Mesenchymal stem cell (in vitro differentiated cells and primary cell): ENCODE results near the gene ADAMTS18.

ENCODE experiments used
- DNase-seq: peaks from one replicate; pipeline ENCODE4 v3.0.0-alpha.2; 2013
- H2AFZ ChIP-seq: one replicate; pipeline ENCODE4 v1.6.1; 2013; ENCODE audit warnings: low read depth, mild to moderate bottlenecking, control low read depth, inconsistent platforms, low read length, moderate library complexity
- H2AK5ac ChIP-seq: 2 replicates; pipeline ENCODE4 v1.6.1; 2013; ENCODE audit warnings: low read length, moderate library complexity, mild to moderate bottlenecking, inconsistent platforms; ENCODE audit not compliant: severe bottlenecking
- H2BK120ac ChIP-seq: one replicate; pipeline ENCODE4 v1.6.1; 2013; ENCODE audit warnings: low read depth, mild to moderate bottlenecking, inconsistent platforms, low read length, moderate library complexity
- H2BK12ac ChIP-seq, 2 experiments: one replicate each; pipeline ENCODE4 v1.6.1; 2013; ENCODE audit warnings: inconsistent platforms in 2 of 2, low read length in 2 of 2, mild to moderate bottlenecking in 2 of 2, moderate library complexity in 2 of 2, control low read depth in 1 of 2
- H2BK15ac ChIP-seq: one replicate; pipeline ENCODE4 v1.6.1; 2013; ENCODE audit warnings: mild to moderate bottlenecking, low read depth, inconsistent platforms; ENCODE audit not compliant: poor library complexity, severe bottlenecking
- H2BK5ac ChIP-seq: 2 replicates; pipeline ENCODE4 v1.6.1; 2013; ENCODE audit warnings: low read depth, mild to moderate bottlenecking, low read length, control low read depth, inconsistent platforms; ENCODE audit not compliant: poor library complexity, severe bottlenecking
- H3K14ac ChIP-seq, 2 experiments: one replicate each; pipeline ENCODE4 v1.6.1; 2013; ENCODE audit warnings: inconsistent platforms in 2 of 2, low read length in 2 of 2, control low read depth in 1 of 2, mild to moderate bottlenecking in 1 of 2, moderate library complexity in 1 of 2
- H3K18ac ChIP-seq, 2 experiments: one replicate each; pipeline ENCODE4 v1.6.1; 2013; ENCODE audit warnings: inconsistent platforms in 2 of 2, low read length in 2 of 2, control low read depth in 1 of 2, low read depth in 1 of 2, mild to moderate bottlenecking in 1 of 2
- H3K23ac ChIP-seq, 2 experiments: one replicate each; pipeline ENCODE4 v1.6.1; 2013; ENCODE audit warnings: inconsistent platforms in 2 of 2, low read length in 2 of 2, mild to moderate bottlenecking in 2 of 2, moderate library complexity in 2 of 2, control low read depth in 1 of 2
- H3K27ac ChIP-seq: 2 replicates; pipeline ENCODE4 v1.5.1; 2013; ENCODE audit warnings: mild to moderate bottlenecking, moderate library complexity, low read length, control low read depth, inconsistent platforms; ENCODE audit not compliant: poor library complexity, severe bottlenecking
- H3K27me3 ChIP-seq, 2 experiments: 2 replicates each; pipeline versions ENCODE4 v1.6.1 to v1.7.0; 2013; ENCODE audit warnings: low read length in 2 of 2, mild to moderate bottlenecking in 2 of 2, moderate library complexity in 2 of 2, control low read depth in 1 of 2, inconsistent platforms in 1 of 2; ENCODE audit not compliant: control insufficient read depth in 1 of 2, insufficient read depth in 1 of 2
- H3K36me3 ChIP-seq, 2 experiments: 2 replicates each; pipeline versions ENCODE4 v1.6.1 to v1.7.0; 2013; ENCODE audit warnings: low read length in 2 of 2, control low read depth in 1 of 2, inconsistent platforms in 1 of 2, low read depth in 1 of 2, mild to moderate bottlenecking in 1 of 2; ENCODE audit not compliant: insufficient read depth in 2 of 2, control insufficient read depth in 1 of 2
- H3K4ac ChIP-seq, 2 experiments: one replicate each; pipeline ENCODE4 v1.6.1; 2013; ENCODE audit warnings: inconsistent platforms in 2 of 2, low read length in 2 of 2, mild to moderate bottlenecking in 2 of 2, moderate library complexity in 2 of 2, control low read depth in 1 of 2, low read depth in 1 of 2
- H3K4me1 ChIP-seq: 2 replicates; pipeline ENCODE4 v1.6.1; 2013; ENCODE audit warnings: low read depth, low read length, control low read depth; ENCODE audit not compliant: control insufficient read depth, insufficient read depth
- H3K4me2 ChIP-seq: 2 replicates; pipeline ENCODE4 v1.6.1; 2013; ENCODE audit warnings: low read length, mild to moderate bottlenecking, inconsistent platforms; ENCODE audit not compliant: poor library complexity, severe bottlenecking
- H3K4me3 ChIP-seq, 2 experiments: 2 replicates each; pipeline versions ENCODE4 v1.5.1 to v1.7.0; 2013; ENCODE audit warnings: low read length in 2 of 2, mild to moderate bottlenecking in 2 of 2, control low read depth in 1 of 2, low read depth in 1 of 2; ENCODE audit not compliant: insufficient read depth in 1 of 2
- H3K79me1 ChIP-seq: replicated peaks from 2 replicates; pipeline ENCODE4 v1.6.1; 2013; ENCODE audit warnings: mild to moderate bottlenecking, control low read depth, low read length, inconsistent platforms; ENCODE audit not compliant: poor library complexity, severe bottlenecking
- H3K9ac ChIP-seq: 2 replicates; pipeline ENCODE4 v1.7.0; 2013; ENCODE audit warnings: mild to moderate bottlenecking, low read length, moderate library complexity
- H3K9me3 ChIP-seq: 2 replicates; pipeline ENCODE4 v1.7.0; 2013; ENCODE audit warnings: mild to moderate bottlenecking, low read length; ENCODE audit not compliant: control insufficient read depth
- H4K8ac ChIP-seq: one replicate; pipeline ENCODE4 v1.6.1; 2013; ENCODE audit warnings: inconsistent platforms, mild to moderate bottlenecking, low read length, moderate library complexity
- H4K91ac ChIP-seq: one replicate; pipeline ENCODE4 v1.6.1; 2013; ENCODE audit warnings: mild to moderate bottlenecking, low read length, inconsistent platforms
- WGBS: methylation state at CpG from one replicate; pipeline ENCODE4 v1.1.7; 2013; ENCODE audit warnings: mixed read lengths; 5-methylcytosine and 5-hydroxymethylcytosine counted together

The ADAMTS18 gene

GRCh38 chr16:77331043-77331442 is 103.8 kb downstream of the ADAMTS18 start:
- H3K4me2 ChIP-seq, result no peak overlapping the region
- H3K36me3 ChIP-seq, result no peaks in the 10 kb centered on the region
- no peak overlapping the region for H4K8ac ChIP-seq
- H2BK15ac ChIP-seq, result no peak overlapping the region
- no peak for DNase-seq
- H3K27me3 ChIP-seq, result no peaks in the 10 kb centered on the region
- H3K14ac ChIP-seq, result no peak overlapping the region
- H3K23ac ChIP-seq, result no peak overlapping the region
- H2BK120ac ChIP-seq, result no peak overlapping the region
- peaks cover 3% of the 10 kb centered on the region for H3K4me1 ChIP-seq
- no peaks in the 10 kb centered on the region for H3K9me3 ChIP-seq
- no peak overlapping the region for H4K91ac ChIP-seq
- no peak overlapping the region for H2AK5ac ChIP-seq
- no peak overlapping the region for H3K4me3 ChIP-seq
- H2BK12ac ChIP-seq, result no peak overlapping the region
- H3K79me1 ChIP-seq, result no peaks in the 10 kb centered on the region
- no peak overlapping the region for H2BK5ac ChIP-seq
- no peak overlapping the region for H3K4ac ChIP-seq
- H3K27ac ChIP-seq, result no peak overlapping the region
- no peak overlapping the region for H2AFZ ChIP-seq
- H3K9ac ChIP-seq, result no peak overlapping the region
- no peak overlapping the region for H3K18ac ChIP-seq

DNA sequence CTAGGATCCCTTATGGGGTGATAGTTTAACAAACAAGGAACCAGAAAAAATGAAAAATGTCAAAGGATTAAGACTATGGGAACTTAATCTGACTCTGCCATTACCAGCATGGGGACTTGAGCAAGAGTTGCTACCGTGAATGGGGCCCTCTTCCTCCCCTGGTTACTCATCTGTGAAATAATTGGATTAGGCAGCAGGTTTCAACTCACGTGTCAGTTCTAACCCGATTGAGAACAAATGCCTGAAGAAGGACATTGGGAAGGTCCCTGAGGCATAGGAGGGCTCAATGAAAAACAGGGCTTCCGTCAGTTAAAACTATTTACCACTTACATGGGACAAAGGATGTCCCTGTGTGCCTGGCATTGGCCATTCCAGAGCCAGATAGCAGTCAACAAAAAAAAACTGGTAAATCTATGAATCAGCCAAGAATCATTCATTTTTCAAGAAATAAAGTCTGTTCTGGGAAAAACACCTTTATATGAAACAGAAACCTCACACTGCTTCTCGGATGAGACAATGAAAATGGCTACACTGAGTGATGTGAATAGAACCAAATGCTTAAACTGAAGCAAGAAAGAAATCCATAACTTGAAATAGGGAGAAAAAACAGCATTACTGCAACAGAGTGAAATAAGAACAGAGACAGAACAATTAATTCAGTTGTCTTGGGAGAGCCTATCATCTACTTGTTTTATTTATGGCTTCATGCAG is 104.3 kb downstream of the ADAMTS18 start:
- H2AK5ac ChIP-seq, result no peak overlapping the region
- no peak overlapping the region for H3K27ac ChIP-seq
- H3K9me3 ChIP-seq, result no peaks in the 10 kb centered on the region
- H3K4me1 ChIP-seq, result no peaks in the 10 kb centered on the region
- H4K91ac ChIP-seq, result no peak overlapping the region
- H2BK12ac ChIP-seq, result no peak overlapping the region
- DNase-seq, result no peak
- H3K36me3 ChIP-seq, result no peaks in the 10 kb centered on the region
- H3K9ac ChIP-seq, result no peak overlapping the region
- no peaks in the 10 kb centered on the region for H3K27me3 ChIP-seq
- no peak overlapping the region for H3K4me2 ChIP-seq
- H2BK15ac ChIP-seq, result no peak overlapping the region
- H3K23ac ChIP-seq, result no peak overlapping the region
- no peak overlapping the region for H4K8ac ChIP-seq
- H3K14ac ChIP-seq, result no peak overlapping the region
- no peak overlapping the region for H2BK5ac ChIP-seq
- no peak overlapping the region for H3K4ac ChIP-seq
- H3K4me3 ChIP-seq, result no peak overlapping the region
- H2AFZ ChIP-seq, result no peak overlapping the region
- 58% methylated on average over 4 of the region's 5 CpGs for WGBS
- no peak overlapping the region for H2BK120ac ChIP-seq
- H3K79me1 ChIP-seq, result no peaks in the 10 kb centered on the region
- H3K18ac ChIP-seq, result no peak overlapping the region

- Histone ChIP-seq H3K9ac (no peak overlapping the region), H2BK120ac (no peak overlapping the region), H3K36me3 (no peaks in the 10 kb centered on the region), H2AK5ac (no peak overlapping the region), H3K4me2 (no peak overlapping the region), H3K4ac (no peak overlapping the region), H2BK12ac (no peak overlapping the region), H2AFZ (no peak overlapping the region), H4K91ac (no peak overlapping the region), H3K9me3 (no peaks in the 10 kb centered on the region), H3K27me3 (no peaks in the 10 kb centered on the region), H2BK5ac (no peak overlapping the region), H3K18ac (no peak overlapping the region), H4K8ac (no peak overlapping the region), H3K14ac (no peak overlapping the region), H3K79me1 (no peaks in the 10 kb centered on the region), H3K4me3 (no peak overlapping the region), H3K4me1 (no peaks in the 10 kb centered on the region), H2BK15ac (no peak overlapping the region), H3K27ac (no peak overlapping the region), H3K23ac (no peak overlapping the region)
- WGBS, result 97% methylated on average over 3 of the region's 4 CpGs
- no peak for DNase-seq
Measured at GRCh38 chr16:77328768-77329167, 106.1 kb downstream of the ADAMTS18 start.

DNA sequence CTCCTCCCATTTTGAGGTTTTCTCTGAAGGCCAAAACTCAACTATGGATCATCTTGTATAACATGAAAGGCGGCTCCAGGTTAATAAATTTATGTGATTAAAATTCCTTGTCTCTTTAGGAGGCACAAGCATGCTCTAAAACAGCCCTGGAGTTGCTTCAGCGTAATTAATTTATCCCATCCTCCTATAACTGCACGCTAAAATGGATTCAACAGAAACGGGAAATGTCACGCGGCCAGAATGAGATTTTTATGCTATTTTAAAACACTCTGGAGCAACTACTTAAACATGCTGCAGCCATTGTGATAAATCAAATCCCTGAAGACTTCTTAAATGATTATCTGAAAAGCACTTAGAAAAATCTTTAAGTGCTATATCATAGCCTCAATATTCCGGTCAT is 106.6 kb downstream of the ADAMTS18 start:
- H3K9ac ChIP-seq, result no peak overlapping the region
- H2BK12ac ChIP-seq, result no peak overlapping the region
- no peak overlapping the region for H3K14ac ChIP-seq
- 99% methylated on average over 6 of the region's 7 CpGs for WGBS
- no peak overlapping the region for H2AK5ac ChIP-seq
- no peak overlapping the region for H3K18ac ChIP-seq
- no peak overlapping the region for H4K91ac ChIP-seq
- H3K23ac ChIP-seq, result no peak overlapping the region
- no peak overlapping the region for H2BK120ac ChIP-seq
- H3K79me1 ChIP-seq, result no peaks in the 10 kb centered on the region
- H2AFZ ChIP-seq, result no peak overlapping the region
- no peak for DNase-seq
- H3K4me3 ChIP-seq, result no peak overlapping the region
- H4K8ac ChIP-seq, result no peak overlapping the region
- H3K9me3 ChIP-seq, result no peaks in the 10 kb centered on the region
- H3K4me2 ChIP-seq, result no peak overlapping the region
- no peak overlapping the region for H3K4ac ChIP-seq
- H3K4me1 ChIP-seq, result no peaks in the 10 kb centered on the region
- H3K36me3 ChIP-seq, result no peaks in the 10 kb centered on the region
- H2BK5ac ChIP-seq, result no peak overlapping the region
- H2BK15ac ChIP-seq, result no peak overlapping the region
- no peak overlapping the region for H3K27ac ChIP-seq
- H3K27me3 ChIP-seq, result no peaks in the 10 kb centered on the region
